Hepatocyte (in vitro differentiated cells): ENCODE data around the gene BCKDHB. TPM values are rescaled to one million over a fixed set of nuclear protein-coding genes. Genes with fewer than 3 reads are reported as not detected.

Source experiments
- DNase-seq: peaks from one replicate; pipeline ENCODE4 v3.0.0-alpha.2; 2016; ENCODE audit warnings: low spot score
- H2AFZ ChIP-seq: fragments of 200-600 bp; sonication (generic); 2 replicates; pipeline ENCODE4 v1.6.0; 2016; ENCODE audit warnings: antibody characterized with exemption, mild to moderate bottlenecking
- H3K27ac ChIP-seq: fragments of 200-600 bp; sonication (generic); 2 replicates; pipeline ENCODE4 v1.5.1; 2016; ENCODE audit warnings: mild to moderate bottlenecking
- H3K27me3 ChIP-seq: fragments of 200-600 bp; sonication (generic); 2 replicates; pipeline ENCODE4 v1.6.1; 2016
- H3K36me3 ChIP-seq: fragments of 200-600 bp; sonication (generic); replicated peaks from 2 replicates; pipeline ENCODE4 v1.5.1; 2016; ENCODE audit warnings: low read depth; ENCODE audit not compliant: insufficient read depth
- H3K4me1 ChIP-seq: fragments of 200-600 bp; sonication (generic); 2 replicates; pipeline ENCODE4 v1.5.1; 2016; ENCODE audit warnings: mild to moderate bottlenecking, moderate library complexity; ENCODE audit not compliant: insufficient read depth
- H3K4me2 ChIP-seq: fragments of 200-600 bp; sonication (generic); 2 replicates; pipeline ENCODE4 v1.6.0; 2016
- H3K4me3 ChIP-seq: fragments of 200-600 bp; sonication (generic); 2 replicates; pipeline ENCODE4 v1.5.1; 2016; ENCODE audit warnings: mild to moderate bottlenecking
- H3K79me2 ChIP-seq: fragments of 200-600 bp; sonication (generic); 2 replicates; pipeline ENCODE4 v1.6.0; 2017; ENCODE audit warnings: mild to moderate bottlenecking
- H3K9me2 ChIP-seq: fragments of 200-600 bp; sonication (generic); replicated peaks from 2 replicates; pipeline ENCODE4 v1.6.0; 2017; ENCODE audit warnings: mild to moderate bottlenecking; ENCODE audit not compliant: insufficient read depth
- H3K9me3 ChIP-seq: fragments of 200-600 bp; sonication (generic); 2 replicates; pipeline ENCODE4 v1.5.1; 2016; ENCODE audit warnings: low read depth, mild to moderate bottlenecking
- H4K20me1 ChIP-seq: fragments of 200-600 bp; sonication (generic); 2 replicates; pipeline ENCODE4 v1.6.0; 2016; ENCODE audit warnings: mild to moderate bottlenecking; ENCODE audit not compliant: insufficient read depth, poor library complexity, severe bottlenecking
- EZH2 ChIP-seq: fragments of 200-600 bp; sonication (generic); IDR thresholded peaks from 2 replicates; pipeline ENCODE4 v1.6.1; 2016; ENCODE audit warnings: antibody characterized with exemption, mild to moderate bottlenecking, borderline replicate concordance
- EZH2phosphoT487 ChIP-seq: fragments of 200-600 bp; sonication (generic); IDR thresholded peaks from one replicate; pipeline ENCODE4 v1.6.1; 2018; ENCODE audit warnings: antibody characterized with exemption, mild to moderate bottlenecking, low read depth, moderate library complexity; ENCODE audit not compliant: unreplicated experiment, severe bottlenecking
- WGBS: methylation state at CpG from one replicate; pipeline ENCODE4 v1.1.6; 2016; ENCODE audit warnings: low lambda C conversion rate; ENCODE audit errors: missing lambda C conversion rate; 5-methylcytosine and 5-hydroxymethylcytosine counted together
- polyA plus RNA-seq: library from polyadenylated mRNA; unstranded; fragments of >200 nt; fragmentation: Nextera tagmentation; extraction: Ambion mirVana; gene quantifications from 2 replicates; pipeline ENCODE4 v1.2.1, GENCODE V29; 2016
- total RNA-seq: library from RNA; depleted of rRNA; stranded (reverse); fragments of >200 nt; gene quantifications from 2 replicates; pipeline ENCODE4 v1.2.3, GENCODE V29; 2014
- TF ChIP-seq, protein P1 (sequence below): fragments of 200-600 bp; sonication (generic); IDR thresholded peaks from 2 replicates; pipeline ENCODE4 v1.5.1; 2016; ENCODE audit warnings: antibody characterized with exemption, mild to moderate bottlenecking; ENCODE audit not compliant: poor library complexity

BCKDHB gene
- total and polyA plus RNA-seq, 2 experiments from 2014 or later = 28.7 to 32.0 TPM

DNA sequence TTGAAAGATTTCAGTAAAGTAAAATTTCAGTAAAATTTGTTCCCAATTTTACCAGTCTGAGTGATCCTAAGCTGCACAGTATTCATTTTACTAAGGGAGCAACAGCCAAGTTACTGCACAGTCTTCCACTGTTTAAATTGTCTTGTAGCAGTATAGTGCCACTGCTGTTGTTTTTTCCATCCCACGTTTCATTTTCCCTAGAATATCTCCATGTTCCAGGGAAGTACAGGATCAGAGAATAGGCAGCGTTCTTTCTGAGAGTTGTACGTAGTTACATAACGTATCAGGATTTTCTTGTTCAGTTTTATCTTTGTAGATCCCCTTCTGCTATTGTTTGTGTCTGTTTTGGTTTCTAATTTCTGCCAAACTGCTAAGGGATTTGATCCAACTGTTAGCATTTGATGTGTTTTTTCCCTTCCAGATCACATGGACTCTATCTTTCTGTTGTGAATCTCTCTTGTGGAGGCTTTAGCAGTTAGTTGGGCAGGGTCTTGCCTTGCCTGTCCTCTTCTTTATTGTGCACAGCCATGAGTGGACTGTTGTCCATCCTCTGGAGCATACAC, 38.4 kb downstream of the BCKDHB start:
- Histone ChIP-seq H4K20me1 (no peaks in the 10 kb centered on the region), H2AFZ (no peak overlapping the region), H3K4me2 (no peak overlapping the region), H3K27ac (no peak overlapping the region), H3K79me2 (no peaks in the 10 kb centered on the region), H3K9me3 (no peaks in the 10 kb centered on the region), H3K27me3 (no peaks in the 10 kb centered on the region), H3K4me3 (no peak overlapping the region), H3K36me3 (no peaks in the 10 kb centered on the region), H3K4me1 (no peaks in the 10 kb centered on the region), H3K9me2 (no peaks in the 10 kb centered on the region)
- no peak for DNase-seq
- TF ChIP-seq EZH2 (no peak), EZH2phosphoT487 (no peak)
- TF ChIP-seq, protein P1, sequence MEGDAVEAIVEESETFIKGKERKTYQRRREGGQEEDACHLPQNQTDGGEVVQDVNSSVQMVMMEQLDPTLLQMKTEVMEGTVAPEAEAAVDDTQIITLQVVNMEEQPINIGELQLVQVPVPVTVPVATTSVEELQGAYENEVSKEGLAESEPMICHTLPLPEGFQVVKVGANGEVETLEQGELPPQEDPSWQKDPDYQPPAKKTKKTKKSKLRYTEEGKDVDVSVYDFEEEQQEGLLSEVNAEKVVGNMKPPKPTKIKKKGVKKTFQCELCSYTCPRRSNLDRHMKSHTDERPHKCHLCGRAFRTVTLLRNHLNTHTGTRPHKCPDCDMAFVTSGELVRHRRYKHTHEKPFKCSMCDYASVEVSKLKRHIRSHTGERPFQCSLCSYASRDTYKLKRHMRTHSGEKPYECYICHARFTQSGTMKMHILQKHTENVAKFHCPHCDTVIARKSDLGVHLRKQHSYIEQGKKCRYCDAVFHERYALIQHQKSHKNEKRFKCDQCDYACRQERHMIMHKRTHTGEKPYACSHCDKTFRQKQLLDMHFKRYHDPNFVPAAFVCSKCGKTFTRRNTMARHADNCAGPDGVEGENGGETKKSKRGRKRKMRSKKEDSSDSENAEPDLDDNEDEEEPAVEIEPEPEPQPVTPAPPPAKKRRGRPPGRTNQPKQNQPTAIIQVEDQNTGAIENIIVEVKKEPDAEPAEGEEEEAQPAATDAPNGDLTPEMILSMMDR = no peak
- WGBS = 72% methylated on average over 4 of the region's 4 CpGs

DNA sequence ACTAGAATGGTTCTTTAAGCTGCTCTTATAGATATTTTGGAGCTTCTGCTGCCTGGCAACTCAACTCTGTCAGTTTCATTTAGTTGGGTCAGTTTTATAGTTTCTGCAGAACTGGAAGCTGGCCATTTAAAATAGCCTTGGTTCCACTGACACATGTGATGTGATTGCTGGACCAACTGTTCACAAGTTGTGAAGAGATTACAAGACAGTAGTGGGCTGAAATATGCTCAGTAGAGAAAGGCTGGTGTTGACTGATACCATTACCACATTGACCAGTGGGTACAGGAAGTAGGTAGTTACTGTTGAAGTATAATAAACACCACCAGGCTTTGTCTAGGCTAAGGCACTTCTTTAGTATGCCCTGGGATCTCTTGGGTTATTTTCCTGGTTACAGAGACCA, 39.0 kb downstream of the BCKDHB start:
- Histone ChIP-seq H3K27me3 (no peaks in the 10 kb centered on the region), H3K4me2 (no peak overlapping the region), H3K9me3 (no peaks in the 10 kb centered on the region), H3K36me3 (no peaks in the 10 kb centered on the region), H2AFZ (no peak overlapping the region), H3K9me2 (no peaks in the 10 kb centered on the region), H3K4me3 (no peak overlapping the region), H3K79me2 (no peaks in the 10 kb centered on the region), H3K27ac (no peak overlapping the region), H3K4me1 (no peaks in the 10 kb centered on the region), H4K20me1 (no peaks in the 10 kb centered on the region)
- no peak for DNase-seq
- no peak for TF ChIP-seq EZH2phosphoT487
- TF ChIP-seq, protein P1 = no peak
- TF ChIP-seq EZH2 = no peak

DNA sequence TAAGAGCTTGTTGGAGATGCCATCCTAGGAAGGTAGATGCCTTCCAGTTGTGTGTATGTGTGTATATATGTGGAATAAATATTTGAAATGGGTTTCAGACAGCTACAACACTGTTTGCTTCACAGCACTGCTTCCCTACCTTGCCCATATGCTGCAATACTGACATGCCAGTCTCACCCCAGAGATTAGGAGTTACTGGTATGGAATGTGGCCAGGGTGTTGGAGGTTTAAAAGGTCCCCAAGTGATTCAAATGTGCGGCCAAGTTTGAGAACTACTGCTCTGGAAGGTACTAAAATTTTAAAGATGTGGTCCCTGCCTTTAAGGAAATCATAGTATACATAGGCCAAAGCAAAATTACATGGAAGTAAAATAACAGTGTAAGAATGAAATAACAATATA, 39.5 kb downstream of the BCKDHB start:
- no peak overlapping the region for H2AFZ ChIP-seq
- no peak overlapping the region for H3K27ac ChIP-seq
- TF ChIP-seq EZH2phosphoT487 = no peak
- no peak for TF ChIP-seq EZH2
- TF ChIP-seq, protein P1 = no peak
- peaks cover under 1% of the 10 kb centered on the region for H3K36me3 ChIP-seq
- 95% methylated on average over 1 of the region's 1 CpG for WGBS
- H3K79me2 ChIP-seq = no peaks in the 10 kb centered on the region
- H4K20me1 ChIP-seq = no peaks in the 10 kb centered on the region
- no peaks in the 10 kb centered on the region for H3K9me2 ChIP-seq
- no peaks in the 10 kb centered on the region for H3K4me1 ChIP-seq
- no peaks in the 10 kb centered on the region for H3K27me3 ChIP-seq
- no peak overlapping the region for H3K4me2 ChIP-seq
- H3K4me3 ChIP-seq = no peak overlapping the region
- DNase-seq = no peak
- no peaks in the 10 kb centered on the region for H3K9me3 ChIP-seq

DNA sequence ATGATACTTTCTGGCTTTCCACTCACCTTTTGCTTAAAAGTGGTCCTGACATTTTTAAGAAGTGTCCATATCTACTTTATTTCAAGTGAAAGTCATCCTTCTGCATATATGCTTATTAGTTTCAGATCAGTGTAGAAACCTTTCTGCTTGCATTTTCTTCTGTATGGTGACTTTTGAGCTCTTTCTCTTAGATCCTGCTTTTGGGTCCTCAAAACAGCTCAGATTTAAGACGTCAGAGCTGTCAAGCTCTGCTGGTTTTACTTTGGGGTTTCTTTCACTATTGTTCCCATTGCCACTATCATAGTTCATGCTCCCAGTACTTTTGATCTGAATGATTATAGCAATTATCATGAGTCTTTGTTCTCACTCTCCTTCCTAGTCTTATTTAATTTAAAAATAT, 41.7 kb downstream of the BCKDHB start:
- no peaks in the 10 kb centered on the region for H3K9me2 ChIP-seq
- no peak overlapping the region for H2AFZ ChIP-seq
- H3K36me3 ChIP-seq = peaks cover 3% of the 10 kb centered on the region
- H4K20me1 ChIP-seq = no peaks in the 10 kb centered on the region
- no peaks in the 10 kb centered on the region for H3K4me1 ChIP-seq
- no peaks in the 10 kb centered on the region for H3K9me3 ChIP-seq
- DNase-seq = no peak
- no peak overlapping the region for H3K27ac ChIP-seq
- whole genome bisulfite sequencing = 94% methylated on average over 1 of the region's 1 CpG
- no peak overlapping the region for H3K4me3 ChIP-seq
- H3K79me2 ChIP-seq = no peaks in the 10 kb centered on the region
- no peak overlapping the region for H3K4me2 ChIP-seq
- TF ChIP-seq EZH2 (no peak), EZH2phosphoT487 (no peak)
- TF ChIP-seq, protein P1 = no peak
- H3K27me3 ChIP-seq = no peaks in the 10 kb centered on the region
